GM19025 (cell line): ENCODE results near the gene ATG7.

Source experiments
- ATAC-seq: cut with Tn5 transposase; IDR thresholded peaks from one replicate; pipeline ENCODE4 v1.9.1; 2021; ENCODE audit warnings: mild to moderate bottlenecking, low read depth, moderate library complexity; ENCODE audit not compliant: unreplicated experiment

The ATG7 gene

GRCh38 chr3:11547498-11547897 lies 275.3 kb downstream of the ATG7 start:
- ATAC-seq, result no peak

GRCh38 chr3:11548721-11549131 lies 276.5 kb downstream of the ATG7 start:
- ATAC-seq, result no peak

- ATAC-seq, result no peak
These were observed 277.5 kb downstream of the ATG7 start for GRCh38 chr3:11549580-11550140.

- ATAC-seq, result no peak
These were observed 278.8 kb downstream of the ATG7 start for GRCh38 chr3:11551036-11551435.

DNA sequence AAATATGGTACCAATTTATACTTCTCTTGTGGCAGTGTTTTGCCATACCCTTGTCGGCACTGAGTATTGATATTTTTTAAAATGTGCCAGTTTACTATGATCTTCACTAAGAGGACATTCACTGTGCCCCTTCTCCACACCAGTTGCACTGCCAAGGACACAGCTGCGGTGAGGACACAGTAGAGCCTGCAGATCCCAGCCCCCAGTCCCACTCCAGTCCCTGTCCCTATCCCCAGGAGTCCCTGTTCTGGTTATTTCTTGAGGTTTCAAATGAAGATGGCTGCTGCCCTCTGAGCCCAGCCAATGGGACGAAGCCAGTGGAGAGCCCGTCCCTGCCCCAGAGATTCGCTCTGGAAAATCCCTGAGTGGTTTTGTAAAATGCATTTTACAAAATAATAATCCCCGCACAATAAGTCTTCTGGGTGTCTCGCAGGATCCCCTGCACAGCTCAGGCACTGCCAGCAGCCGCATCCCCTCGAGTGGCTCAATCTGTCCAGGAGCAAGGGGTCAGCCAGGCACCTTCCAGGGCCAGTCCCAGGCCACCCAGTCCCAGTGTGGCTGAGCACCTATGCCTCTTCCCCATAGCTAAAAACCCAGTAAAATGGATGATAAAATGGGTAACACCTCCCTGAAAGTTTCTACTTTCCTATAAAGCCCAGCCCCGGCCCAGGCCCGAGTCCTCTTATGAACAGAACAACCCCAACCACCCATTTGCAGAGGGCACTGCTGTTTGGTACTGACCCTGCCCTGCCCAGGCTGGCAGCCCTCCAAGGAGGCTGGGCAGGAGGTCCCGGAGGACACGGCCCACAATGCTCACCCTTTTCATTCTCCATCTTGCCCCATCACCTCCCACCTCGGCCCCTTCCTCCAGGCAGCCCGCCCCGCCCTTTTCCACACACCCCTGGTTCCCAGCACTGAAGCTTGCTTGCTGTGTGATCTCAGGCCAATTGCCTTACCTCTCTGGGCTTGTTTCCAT lies 280.4 kb downstream of the ATG7 start:
- no peak for ATAC-seq

GRCh38 chr3:11553436-11554235 lies 281.4 kb downstream of the ATG7 start:
- ATAC-seq, result no peak

- no peak for ATAC-seq
These were observed 282.0 kb downstream of the ATG7 start for GRCh38 chr3:11554236-11554610.

GRCh38 chr3:11554666-11555065 lies 282.5 kb downstream of the ATG7 start:
- ATAC-seq, result no peak

DNA sequence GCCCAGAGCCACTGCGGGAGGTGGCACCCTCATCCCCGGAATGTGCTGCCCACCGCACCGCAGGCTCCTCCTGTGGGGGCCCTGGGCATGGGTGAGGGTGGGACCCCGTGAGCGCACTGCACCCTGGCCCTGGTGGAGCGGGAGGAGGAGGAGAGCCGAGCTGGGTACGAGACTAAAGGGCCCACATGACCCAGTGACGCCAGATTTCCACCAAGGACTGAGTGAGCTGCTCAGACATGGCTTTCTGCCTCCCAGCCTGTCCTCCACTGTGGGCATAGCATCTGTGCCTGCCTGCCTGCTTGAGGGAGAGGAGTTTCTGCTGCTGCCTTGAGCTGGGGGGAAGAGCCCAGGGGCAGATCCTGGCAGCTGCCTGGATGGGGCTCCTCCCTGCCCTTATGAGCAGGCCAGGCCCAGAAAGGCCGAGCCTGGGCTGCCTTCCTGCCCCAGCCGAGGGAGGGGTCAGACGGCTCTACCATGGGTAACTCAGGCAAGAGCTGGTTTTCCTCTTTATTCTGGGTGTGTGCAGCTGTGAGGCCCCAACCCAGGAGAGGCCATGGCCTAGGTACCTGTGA lies 283.1 kb downstream of the ATG7 start:
- ATAC-seq, result no peak

DNA sequence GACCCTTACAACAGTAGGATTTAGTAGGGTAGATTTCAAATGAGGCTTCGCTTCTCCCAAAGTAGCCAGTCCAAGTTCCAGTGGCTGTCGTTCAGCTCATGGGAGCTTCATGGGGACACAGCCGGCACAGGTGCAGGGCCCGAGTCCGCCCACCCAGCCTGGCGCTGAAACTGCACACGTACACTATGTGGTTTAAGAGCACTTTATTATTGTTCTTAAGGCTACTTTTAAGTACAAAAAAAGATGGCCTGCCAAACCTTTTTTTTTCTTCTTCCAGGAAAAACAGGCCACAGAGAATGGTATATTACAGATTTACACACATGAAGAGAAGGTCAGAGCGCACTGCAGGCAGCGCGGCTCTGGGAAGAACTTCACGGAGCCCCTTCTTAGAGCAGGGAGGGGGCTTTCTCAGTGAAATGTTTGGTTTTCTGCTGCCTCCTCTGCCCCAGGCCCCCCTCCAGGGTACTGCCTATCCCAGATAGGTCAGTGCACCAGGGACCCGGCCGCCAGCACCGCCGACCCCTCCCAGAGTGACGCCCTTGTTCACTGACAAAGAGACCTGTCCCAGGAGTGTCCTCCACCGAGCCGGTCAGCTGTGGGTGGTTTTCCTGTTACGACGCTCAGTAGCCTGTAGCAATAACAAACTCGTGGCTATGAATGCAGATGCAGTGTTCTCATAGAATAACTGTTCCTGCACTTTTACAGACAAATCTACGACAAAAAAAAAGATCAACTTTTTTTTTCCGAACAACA lies 283.9 kb downstream of the ATG7 start:
- no peak for ATAC-seq

DNA sequence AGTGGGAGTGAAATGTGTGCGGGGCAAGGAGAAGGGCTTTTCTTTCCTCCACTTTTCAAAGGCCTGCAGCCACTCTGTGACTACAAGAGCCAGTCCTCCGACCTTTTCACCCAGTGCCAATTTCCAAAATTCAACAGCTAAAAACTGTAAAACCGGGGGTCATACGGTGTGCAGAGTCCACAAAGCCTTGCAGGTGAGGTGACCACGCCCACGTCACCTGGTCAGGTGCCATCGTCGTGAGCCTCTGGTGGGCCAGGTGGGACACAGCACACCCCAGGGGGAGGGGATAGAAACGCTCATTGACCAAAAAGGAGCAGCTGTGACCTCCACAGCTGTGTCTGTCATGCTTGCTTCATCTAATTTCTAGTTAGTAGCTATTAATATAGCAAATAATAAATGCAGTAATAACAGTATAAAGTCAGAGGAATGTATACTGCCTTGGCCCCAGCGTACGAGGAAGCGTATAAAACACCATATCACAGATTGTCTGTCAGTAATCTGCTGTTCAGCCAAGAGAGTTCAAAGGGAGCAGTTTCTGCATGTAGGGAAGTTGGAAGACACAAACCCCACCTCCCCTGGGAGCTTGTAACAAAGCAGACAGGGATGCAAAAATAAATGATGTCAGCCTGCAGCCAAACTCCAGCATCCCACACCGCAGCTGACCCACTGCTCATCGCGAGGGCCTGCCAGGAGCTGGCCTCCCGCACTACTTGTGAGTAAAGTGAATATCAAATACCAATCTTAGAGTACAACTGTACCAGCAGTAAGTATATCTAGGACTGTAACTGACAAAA lies 284.9 kb downstream of the ATG7 start:
- no peak for ATAC-seq

DNA sequence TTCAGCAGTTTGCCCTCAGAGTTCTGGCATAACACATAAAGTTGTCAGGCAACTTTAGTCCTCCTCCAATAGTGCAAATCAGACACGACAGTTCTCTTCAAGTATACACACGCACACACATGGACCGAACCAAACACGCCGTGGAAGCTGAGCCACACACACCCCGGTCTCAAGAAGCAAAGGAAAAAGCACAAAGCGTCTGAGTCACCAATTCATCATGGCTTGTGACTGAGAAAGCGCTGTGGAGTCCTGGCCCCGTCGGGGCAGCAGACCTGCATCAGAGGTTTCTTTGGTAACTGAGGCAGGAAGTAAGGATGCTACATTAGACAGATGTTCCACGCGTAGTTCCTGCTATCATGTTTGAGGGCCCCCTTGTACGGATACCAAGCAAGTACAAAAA lies 285.8 kb downstream of the ATG7 start:
- no peak for ATAC-seq

DNA sequence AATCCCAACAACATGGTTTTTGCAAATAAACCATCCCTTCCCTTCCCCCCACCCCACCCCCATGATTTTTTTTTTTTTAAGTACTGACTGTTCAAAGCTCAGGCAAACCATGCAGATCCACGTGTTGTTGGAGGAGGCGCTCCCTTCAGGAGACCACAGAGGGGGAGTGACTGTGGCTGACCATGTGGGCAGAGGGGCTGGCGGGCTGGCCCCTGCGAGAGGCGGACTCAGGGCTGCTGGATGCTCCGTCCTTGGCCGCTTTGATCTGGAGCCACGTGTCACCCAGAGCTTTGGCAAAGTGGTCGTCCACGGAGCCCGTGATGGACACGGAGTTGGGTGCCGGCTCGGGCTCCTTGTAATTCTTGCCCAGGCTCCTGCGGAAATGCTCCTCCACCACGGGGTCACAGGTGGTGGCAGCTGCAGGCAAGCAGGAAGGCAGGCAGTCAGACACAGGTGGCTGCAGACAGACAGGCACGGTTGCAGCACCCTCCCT lies 286.3 kb downstream of the ATG7 start:
- ATAC-seq, result no peak

DNA sequence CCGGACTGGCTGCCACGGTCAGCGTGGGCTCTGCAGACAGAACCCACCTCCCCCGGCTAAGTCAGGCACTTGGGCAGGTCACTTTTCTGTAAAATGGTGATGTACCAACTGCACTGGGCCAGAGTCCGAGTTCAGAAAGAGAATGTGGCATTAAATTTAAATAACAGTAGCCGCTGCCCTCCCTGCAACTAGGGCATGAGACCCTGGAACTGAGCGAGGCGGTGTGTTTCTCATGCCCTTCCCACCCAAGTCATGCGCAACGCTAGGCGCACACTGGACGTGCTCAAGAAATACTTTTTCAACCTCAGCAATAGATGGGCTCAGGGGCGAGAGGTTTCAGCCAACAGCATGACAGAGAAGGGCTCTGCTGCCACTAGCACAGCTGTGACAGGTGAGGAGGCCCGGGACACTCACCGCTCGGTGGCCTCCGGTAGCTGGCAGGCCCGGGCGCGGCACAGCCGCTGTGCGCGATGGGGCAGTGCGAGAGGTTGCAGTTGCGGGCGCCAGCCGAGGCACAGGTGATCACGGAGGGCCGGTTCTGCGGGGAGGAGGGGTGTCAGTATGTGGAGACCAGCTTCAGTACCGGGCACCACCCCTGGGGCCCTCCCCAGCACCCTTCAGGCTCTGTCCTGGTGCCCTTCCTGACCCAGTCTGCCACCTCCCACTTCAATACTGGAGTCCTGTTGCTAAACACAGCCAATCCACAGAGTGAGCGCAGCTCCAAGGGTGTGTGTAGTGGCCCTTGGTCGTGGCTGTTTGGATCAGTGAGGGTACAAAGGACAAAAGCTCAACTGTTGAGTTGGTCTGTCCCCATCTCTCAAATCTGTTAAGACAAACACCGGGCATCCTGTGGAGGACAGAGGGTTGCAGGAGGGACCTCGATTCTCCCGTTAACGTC lies 287.0 kb downstream of the ATG7 start:
- no peak for ATAC-seq

- no peak for ATAC-seq
These were observed 287.8 kb downstream of the ATG7 start for GRCh38 chr3:11559816-11560633.

DNA sequence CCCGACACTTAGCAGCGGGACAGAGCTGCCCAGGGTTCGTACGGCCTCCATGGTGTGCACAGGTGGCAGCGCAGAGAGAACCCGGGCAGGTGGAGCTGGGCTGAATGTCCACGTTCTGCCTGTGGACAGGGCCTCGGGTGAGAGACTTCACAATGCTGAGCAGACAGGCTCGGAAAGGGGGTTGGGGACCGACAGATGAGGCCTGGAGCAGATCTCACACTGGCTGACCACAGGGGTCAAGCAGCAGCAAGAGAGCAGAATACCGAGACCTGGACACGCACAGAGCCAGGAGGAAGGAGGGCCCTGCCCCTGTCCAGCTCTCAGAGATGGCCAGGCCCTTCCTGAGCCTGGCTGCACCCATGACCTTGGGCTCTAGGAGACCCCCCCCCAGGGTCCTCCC lies 288.5 kb downstream of the ATG7 start:
- no peak for ATAC-seq

- ATAC-seq, result no peak
These were observed 290.2 kb downstream of the ATG7 start for GRCh38 chr3:11562277-11562881.
